Endothelial cell of umbilical vein (primary cell): ENCODE results near the gene ARPC5L. TPM values are rescaled to one million over a fixed set of nuclear protein-coding genes. Genes with fewer than 3 reads are reported as not detected.

Experiments used
- BruUV-seq: library from RNA; stranded (reverse); fragments of 400-500 nt; replicated peaks from 2 replicates; lab custom pipeline; 2021; lab: Mats Ljungman, UMichigan
- CTCF ChIA-PET: fragments of 300-600, 350-600 bp; sonication (Branson Sonifier 250); formaldehyde crosslinking; loops from one replicate; lab custom pipeline; 2021; ENCODE audit warnings: antibody characterized with exemption, inconsistent platforms; lab: Charles Lee
- POLR2A ChIA-PET: fragments of 300-600, 350-600 bp; sonication (Branson Sonifier 250); formaldehyde crosslinking; loops from one replicate; lab custom pipeline; 2021; ENCODE audit warnings: antibody characterized with exemption, inconsistent platforms; lab: Charles Lee
- DNase-seq: peaks from one replicate; pipeline ENCODE4 v3.0.0-alpha.2; 2011; ENCODE audit warnings: low read depth, low spot score
- FAIRE-seq: peaks from 2 replicates; lab custom pipeline; 2011; peaks lifted over from hg19 to GRCh38; lab: Jason Lieb, UNC
- H2AFZ ChIP-seq: 2 replicates; pipeline ENCODE4 v1.6.0; 2012; ENCODE audit warnings: low read depth, low read length, control low read depth, inconsistent platforms
- H3K27ac ChIP-seq: 2 replicates; pipeline ENCODE4 v1.5.1; 2011; ENCODE audit warnings: low read depth, mild to moderate bottlenecking, control low read depth, low read length, moderate library complexity; ENCODE audit not compliant: insufficient read depth
- H3K27me3 ChIP-seq, 2 experiments: 2 replicates each; pipeline versions ENCODE4 v1.6.0 to v1.6.1; 2011; ENCODE audit warnings: low read length in 2 of 2, mixed read lengths in 1 of 2; ENCODE audit not compliant: control insufficient read depth in 2 of 2, insufficient read depth in 2 of 2
- H3K36me3 ChIP-seq, 2 experiments: 2 replicates in 1 of 2; 3 replicates in 1 of 2; pipeline ENCODE4 v1.5.1; 2011; ENCODE audit warnings: low read length in 2 of 2, mild to moderate bottlenecking in 1 of 2, moderate library complexity in 1 of 2; ENCODE audit not compliant: control insufficient read depth in 2 of 2, insufficient read depth in 2 of 2; ENCODE audit errors: extremely low read depth in 1 of 2
- H3K4me1 ChIP-seq: 3 replicates; pipeline ENCODE4 v1.5.1; 2011; ENCODE audit warnings: mild to moderate bottlenecking, low read length; ENCODE audit not compliant: control insufficient read depth, insufficient read depth; ENCODE audit errors: extremely low read depth
- H3K4me2 ChIP-seq: 2 replicates; pipeline ENCODE4 v1.6.1; 2011; ENCODE audit warnings: low read length, control low read depth, mixed read lengths; ENCODE audit not compliant: insufficient read depth
- H3K4me3 ChIP-seq, 3 experiments: fragments of 200-600 bp in 1 of 3; sonication (generic), shearing (Covaris generic) in 1 of 3; replicated peaks in 1 of 3; 2 replicates each; pipeline ENCODE4 v1.5.1; 2011 to 2016; ENCODE audit warnings: control low read depth in 3 of 3, low read length in 3 of 3, mild to moderate bottlenecking in 2 of 3, inconsistent platforms in 1 of 3, low read depth in 1 of 3, moderate library complexity in 1 of 3; ENCODE audit not compliant: insufficient read depth in 1 of 3
- H3K79me2 ChIP-seq: 2 replicates; pipeline ENCODE4 v1.6.0; 2012; ENCODE audit warnings: low read length, inconsistent platforms; ENCODE audit not compliant: control insufficient read depth, insufficient read depth
- H3K9ac ChIP-seq: replicated peaks from 2 replicates; pipeline ENCODE3; 2011; ENCODE audit warnings: low read length, control low read depth; ENCODE audit not compliant: insufficient read depth; ENCODE audit errors: extremely low read depth
- H3K9me1 ChIP-seq: replicated peaks from 3 replicates; pipeline ENCODE4 v1.6.0; 2011; ENCODE audit warnings: mild to moderate bottlenecking, low read length; ENCODE audit not compliant: control insufficient read depth, insufficient read depth; ENCODE audit errors: extremely low read depth
- H3K9me3 ChIP-seq: replicated peaks from 2 replicates; pipeline ENCODE4 v1.5.1; 2012; ENCODE audit warnings: low read length, inconsistent platforms; ENCODE audit not compliant: control insufficient read depth, insufficient read depth
- H4K20me1 ChIP-seq: replicated peaks from 2 replicates; pipeline ENCODE3; 2011; ENCODE audit warnings: mild to moderate bottlenecking, low read length; ENCODE audit not compliant: control insufficient read depth, insufficient read depth; ENCODE audit errors: extremely low read depth
- CTCF ChIP-seq, 2 donors: IDR thresholded peaks; 1 replicate in 1 of 2; 2 replicates in 1 of 2; pipeline ENCODE4 v1.5.1; 2011; ENCODE audit warnings: low read length in 2 of 2, mild to moderate bottlenecking in 2 of 2, moderate library complexity in 2 of 2, control low read depth in 1 of 2, inconsistent platforms in 1 of 2, low read depth in 1 of 2; ENCODE audit not compliant: insufficient read depth in 1 of 2; ENCODE audit errors: extremely low read depth in 1 of 2
- EZH2 ChIP-seq: IDR thresholded peaks from 2 replicates; pipeline ENCODE4 v1.6.1; 2012; ENCODE audit warnings: borderline replicate concordance, low read depth, mild to moderate bottlenecking, moderate library complexity, low read length, inconsistent platforms; ENCODE audit not compliant: severe bottlenecking
- FOS ChIP-seq: IDR thresholded peaks from 2 replicates; pipeline ENCODE4 v1.6.1; 2011; ENCODE audit warnings: mild to moderate bottlenecking, low read length, moderate library complexity, borderline replicate concordance; ENCODE audit not compliant: insufficient read depth
- GATA2 ChIP-seq: IDR thresholded peaks from 2 replicates; pipeline ENCODE4 v1.7.0; 2011; ENCODE audit warnings: low read depth, mild to moderate bottlenecking, moderate library complexity, mixed read lengths, low read length; ENCODE audit not compliant: insufficient read length, insufficient read depth
- JUN ChIP-seq: IDR thresholded peaks from 2 replicates; pipeline ENCODE4 v1.6.1; 2011; ENCODE audit warnings: borderline replicate concordance, low read depth; ENCODE audit not compliant: insufficient read length, insufficient read depth
- MAX ChIP-seq: IDR thresholded peaks from 2 replicates; pipeline ENCODE4 v1.6.1; 2011; ENCODE audit not compliant: insufficient read depth, insufficient read length
- MYC ChIP-seq: IDR thresholded peaks from one replicate; pipeline ENCODE4 v1.6.1; 2011; ENCODE audit warnings: mild to moderate bottlenecking, low read depth, low read length
- POLR2A ChIP-seq: IDR thresholded peaks from 2 replicates; pipeline ENCODE4 v1.6.1; 2012; ENCODE audit warnings: low read depth, mild to moderate bottlenecking, control low read depth, low read length
- POLR2AphosphoS5 ChIP-seq: IDR thresholded peaks from 2 replicates; pipeline ENCODE4 v1.6.1; 2012; ENCODE audit warnings: low read depth, mild to moderate bottlenecking, control low read depth, low read length, moderate library complexity; ENCODE audit not compliant: insufficient read depth
- dilution Hi-C: fragments of 300-500 bp; cut with MboI; formaldehyde crosslinking; loops from one replicate; pipeline ENCODE4 v1.15.0; 2019; ENCODE audit warnings: low sequenced_read_pairs; ENCODE audit not compliant: extremely low pct_ligation_motif_present
- intact Hi-C: fragments of 100-400 bp; cut with micrococcal nuclease; formaldehyde crosslinking; loops from one replicate; pipeline ENCODE4 v1.10.0; 2022
- polyA plus RNA-seq, 4 experiments: library from polyadenylated mRNA; depleted of rRNA in 3 of 4; stranded (reverse) in 3 of 4; unstranded in 1 of 4; fragments of >200 nt; gene quantifications; 2 replicates each; pipeline versions ENCODE4 v1.2.1 to v1.2.3, GENCODE V29; 2011 to 2012; ENCODE audit warnings: missing spikeins in 1 of 4
- total RNA-seq: library from RNA; stranded (reverse); gene quantifications from 2 replicates; pipeline ENCODE4 v1.2.3, GENCODE V29; 2021

The ARPC5L gene
- total and polyA plus RNA-seq, 2 donors (not counting 3 experiments of a cell fraction or from before 2014, with no cell fraction given) = 60.7 to 68.1 TPM

GRCh38 chr9:124812441-124812876 is 49.5 kb upstream of the ARPC5L start:
- H3K4me3 ChIP-seq = no peak overlapping the region
- dilution Hi-C loops (no loop called here), intact Hi-C loops (no loop called here)
- H3K36me3 ChIP-seq = no peaks in the 10 kb centered on the region
- no peak overlapping the region for H2AFZ ChIP-seq
- H3K79me2 ChIP-seq = no peaks in the 10 kb centered on the region
- no peak overlapping the region for H3K9ac ChIP-seq
- no TSS peak for BruUV-seq
- no peak overlapping the region for H3K4me2 ChIP-seq
- TF ChIP-seq MAX (no peak), GATA2 (no peak), MYC (no peak), CTCF (IDR thresholded peaks at IDR 0.05; ENCODE audit: extremely low read depth in 1 of 2, insufficient read depth in 1 of 2, low read depth in 1 of 2, low read length in 2 of 2) (no peak), POLR2A (no peak), FOS (no peak), EZH2 (no peak), POLR2AphosphoS5 (no peak), JUN (no peak)
- H3K9me1 ChIP-seq = no peaks in the 10 kb centered on the region
- CTCF ChIA-PET = interaction anchor here (1.6 kb wide), 1 partner anchor 41 kb away, joined by 7 read pairs; the partner anchor contains the start of gene WDR38
- no peak for FAIRE-seq
- H4K20me1 ChIP-seq = no peaks in the 10 kb centered on the region
- no peaks in the 10 kb centered on the region for H3K4me1 ChIP-seq
- POLR2A ChIA-PET = no interaction called here
- H3K27ac ChIP-seq = no peak overlapping the region
- H3K9me3 ChIP-seq = no peaks in the 10 kb centered on the region
- no peak for DNase-seq
- H3K27me3 ChIP-seq = no peaks in the 10 kb centered on the region
